GM10847 (cell line): Measurements from ENCODE around the gene CCDC90B.

Experiments
- POLR2A ChIP-seq: IDR thresholded peaks from 2 replicates; pipeline ENCODE4 v1.6.1; 2011; ENCODE audit not compliant: insufficient read length; ENCODE audit errors: extremely low read depth

CCDC90B gene, protein sequence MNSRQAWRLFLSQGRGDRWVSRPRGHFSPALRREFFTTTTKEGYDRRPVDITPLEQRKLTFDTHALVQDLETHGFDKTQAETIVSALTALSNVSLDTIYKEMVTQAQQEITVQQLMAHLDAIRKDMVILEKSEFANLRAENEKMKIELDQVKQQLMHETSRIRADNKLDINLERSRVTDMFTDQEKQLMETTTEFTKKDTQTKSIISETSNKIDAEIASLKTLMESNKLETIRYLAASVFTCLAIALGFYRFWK

DNA sequence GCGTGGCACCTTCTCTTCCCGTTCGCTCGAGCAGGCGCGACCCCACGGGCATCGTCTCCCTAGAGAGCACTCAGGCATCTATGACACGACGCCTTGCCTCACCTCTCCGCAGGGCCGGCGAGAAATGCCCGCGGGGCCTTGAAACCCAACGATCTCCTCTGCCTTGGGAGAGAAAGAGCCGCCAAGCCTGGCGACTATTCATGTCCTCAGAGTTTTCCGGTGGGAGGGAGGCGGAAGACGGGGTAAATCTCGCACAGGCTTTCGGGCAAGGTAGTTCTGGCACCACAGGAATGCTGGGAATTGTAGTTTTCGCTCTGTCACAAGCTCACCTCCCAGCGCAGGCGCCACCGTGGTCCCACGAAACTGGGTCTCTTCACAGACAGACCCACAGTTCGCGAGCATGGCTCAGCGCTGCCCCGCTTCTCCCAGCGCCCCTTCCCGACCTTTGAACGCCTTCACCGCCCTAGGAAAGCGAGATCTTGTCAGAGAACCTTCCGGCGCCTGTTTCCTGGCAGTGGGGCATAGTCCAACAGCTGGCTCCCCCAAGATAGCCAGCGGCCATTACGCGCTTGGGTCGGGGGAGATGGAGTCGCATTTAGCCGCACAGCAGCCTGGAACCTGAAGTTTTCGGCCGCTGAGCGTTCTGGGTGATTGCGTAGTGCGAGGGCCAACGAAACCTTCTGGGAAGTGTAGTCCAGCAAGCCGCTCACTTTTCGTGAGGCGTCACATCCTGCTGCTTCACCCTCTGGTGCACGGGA is at the start of gene CCDC90B:
Gene CCDC90B (minus strand): TSS at position 597 of the 758 bp plus-strand sequence. CDS start 395 bp downstream, at position 202.
- peak; percentile 84 for TF ChIP-seq POLR2A

DNA sequence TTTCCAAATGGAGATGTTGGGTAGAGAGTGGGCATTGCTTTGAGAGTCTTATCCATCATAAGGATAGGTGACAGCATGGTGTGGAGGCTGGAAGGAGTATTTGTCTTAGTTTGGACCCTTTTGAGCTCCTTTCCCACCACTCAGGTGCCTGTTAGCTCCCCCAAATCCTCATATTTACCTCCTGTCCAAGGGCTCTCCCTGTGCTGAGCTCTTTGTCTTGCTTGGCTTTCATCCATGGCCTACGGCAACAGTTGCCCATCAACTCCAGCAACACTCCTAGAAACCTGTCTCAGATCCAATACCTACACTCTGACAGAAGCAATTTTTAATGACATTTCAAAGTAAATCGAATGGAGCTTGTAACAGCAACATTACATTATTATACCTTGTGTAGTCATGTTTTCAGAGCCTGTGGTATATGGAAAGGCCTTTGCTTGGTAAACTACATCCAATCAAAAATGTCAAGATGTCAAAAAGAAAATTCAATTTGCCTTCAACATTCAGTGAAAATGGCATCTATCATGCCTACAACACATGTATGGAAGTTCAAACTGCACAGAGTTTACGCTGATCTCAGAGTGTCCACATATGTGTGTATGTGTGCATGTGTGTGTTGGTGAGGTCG is 49.4 kb upstream of the CCDC90B start:
- no peak for TF ChIP-seq POLR2A

DNA sequence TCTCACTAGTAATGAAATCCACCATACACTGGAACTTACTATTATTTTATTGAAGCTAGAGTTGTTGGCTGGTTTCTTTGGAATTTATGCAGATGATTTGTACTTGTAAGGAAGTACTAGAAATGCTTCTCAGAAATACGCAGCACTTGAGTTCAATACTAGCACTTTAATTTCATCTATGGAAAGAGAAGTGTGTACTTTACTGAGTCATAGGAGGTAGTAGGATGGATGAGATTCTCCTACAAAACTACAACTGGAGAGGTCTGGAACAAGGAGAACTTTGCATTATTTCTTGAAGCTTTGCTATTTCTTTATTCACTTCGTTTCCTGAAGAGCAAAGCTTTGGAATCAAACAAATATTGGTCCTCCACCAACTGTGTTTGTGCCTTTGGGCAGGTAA is 44.1 kb upstream of the CCDC90B start:
- no peak for TF ChIP-seq POLR2A

DNA sequence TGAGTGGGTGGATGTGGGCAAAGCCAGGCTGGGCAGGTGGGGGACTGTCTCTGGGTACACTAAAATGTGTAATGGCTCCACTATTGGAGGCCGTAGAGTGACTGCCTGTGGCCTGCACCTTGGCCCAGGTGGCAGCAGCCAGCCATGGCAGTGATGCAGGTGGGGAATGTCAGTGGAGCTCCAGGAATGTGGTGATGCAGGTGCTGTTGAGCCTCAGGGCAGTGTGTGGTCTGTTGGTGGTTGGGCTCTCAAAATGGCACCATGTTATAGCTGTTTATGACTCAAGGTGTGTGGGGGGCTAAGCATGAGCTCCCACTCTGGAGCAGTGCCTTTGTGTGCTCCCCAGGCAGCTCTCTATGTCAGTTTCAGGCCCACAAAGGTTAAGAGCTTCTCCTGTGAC is 40.2 kb upstream of the CCDC90B start:
- TF ChIP-seq POLR2A: no peak

DNA sequence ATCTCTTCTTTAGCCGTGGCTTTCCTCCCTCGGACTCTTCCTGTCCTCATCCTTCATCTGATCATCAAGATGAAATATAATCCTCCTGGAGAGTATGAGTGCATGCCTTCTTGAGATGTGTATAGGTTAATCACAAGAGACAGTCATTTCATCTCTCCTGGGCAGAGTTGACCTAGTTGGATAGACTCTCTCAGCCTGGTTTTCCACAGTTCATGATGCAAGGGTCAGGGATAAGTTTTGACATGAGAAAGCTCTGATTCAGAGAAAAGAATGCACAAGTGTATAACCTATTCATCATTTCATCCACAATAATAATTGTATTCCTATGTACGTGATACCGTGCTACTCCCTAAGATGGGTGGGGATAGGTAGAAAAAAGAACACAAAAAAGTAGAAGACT is 33.2 kb upstream of the CCDC90B start:
- TF ChIP-seq POLR2A: no peak

DNA sequence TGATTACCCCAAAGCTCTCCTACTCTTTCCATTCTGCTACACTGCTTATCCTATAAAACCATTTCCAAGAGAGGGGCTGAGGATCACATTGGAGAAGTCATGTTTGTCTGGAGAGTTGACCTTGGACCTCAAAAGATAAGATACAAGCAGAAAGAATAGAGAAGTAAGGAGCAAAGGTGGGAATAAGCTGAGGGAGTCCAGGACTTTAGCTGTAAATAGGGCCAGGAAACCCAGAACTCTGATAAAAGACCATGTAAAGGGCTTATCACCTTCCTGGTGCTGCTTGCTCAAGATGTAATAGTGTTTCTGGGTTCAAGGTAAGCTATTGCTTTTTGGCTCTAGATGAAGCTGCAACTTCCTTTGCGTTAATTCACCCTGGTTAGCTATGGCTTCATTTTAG is 32.8 kb upstream of the CCDC90B start:
- no peak for TF ChIP-seq POLR2A

DNA sequence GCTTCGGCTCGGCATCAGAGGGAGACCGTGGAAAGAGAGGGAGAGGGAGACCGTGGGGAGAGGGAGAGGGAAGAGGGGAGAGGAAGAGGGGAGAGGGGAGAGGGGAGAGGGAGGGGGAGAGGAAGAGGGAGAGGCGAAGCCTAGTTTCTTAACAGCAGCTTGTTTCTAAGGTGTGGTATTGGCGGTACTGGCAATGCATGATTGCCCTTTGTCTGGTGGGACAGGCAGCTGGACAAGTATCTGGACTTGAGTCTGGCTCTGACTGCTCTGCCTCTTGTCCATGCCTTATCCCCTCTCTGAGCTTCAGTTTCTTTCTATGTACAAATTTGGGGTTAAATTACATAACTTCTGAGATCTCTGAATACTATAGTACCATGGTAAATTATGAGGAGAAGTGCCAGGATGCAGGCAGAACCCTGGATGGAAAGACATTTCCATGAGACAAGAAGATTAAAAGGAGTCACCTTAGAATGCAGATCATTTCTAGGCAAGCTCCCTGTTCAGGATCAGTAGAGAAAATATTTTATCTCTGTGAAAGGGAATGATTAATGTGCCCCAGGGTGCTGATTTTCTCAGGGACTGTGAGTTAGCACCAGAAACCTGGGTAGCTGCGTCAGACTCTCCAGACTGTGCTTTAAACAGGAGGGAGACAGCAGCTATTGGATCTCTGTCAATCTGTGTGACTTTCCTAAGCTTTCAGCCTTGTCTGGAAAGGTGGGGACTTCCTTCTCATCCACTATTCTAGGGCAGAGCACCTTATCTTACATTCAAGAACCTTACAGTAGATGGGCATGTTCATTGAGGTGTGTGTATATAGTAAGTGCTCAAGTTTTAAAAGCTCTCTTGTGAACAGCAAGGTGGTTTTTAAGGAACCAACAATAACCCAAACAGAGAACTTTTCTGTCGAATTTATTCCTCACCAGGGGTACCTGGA is 31.9 kb upstream of the CCDC90B start:
- TF ChIP-seq POLR2A: no peak

DNA sequence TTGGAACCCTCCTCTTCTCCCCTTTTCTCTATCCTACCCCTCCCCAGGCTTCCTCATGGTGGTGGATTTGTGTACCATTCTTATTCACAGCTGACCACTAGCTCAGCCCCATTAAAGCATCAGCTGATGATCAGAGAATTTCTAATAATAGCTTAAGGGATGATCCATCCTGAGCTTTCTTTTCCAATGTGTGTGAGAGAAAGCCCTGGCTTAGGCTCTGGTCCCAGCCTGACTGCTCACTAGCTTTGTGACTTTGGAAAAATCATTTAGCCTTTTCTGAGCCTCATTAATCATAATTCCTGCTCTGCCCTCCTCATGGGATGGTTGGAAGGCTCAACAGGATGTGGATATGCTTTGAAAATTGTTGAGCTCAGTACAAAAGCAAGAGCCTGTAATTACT is 26.3 kb upstream of the CCDC90B start:
- TF ChIP-seq POLR2A: no peak

DNA sequence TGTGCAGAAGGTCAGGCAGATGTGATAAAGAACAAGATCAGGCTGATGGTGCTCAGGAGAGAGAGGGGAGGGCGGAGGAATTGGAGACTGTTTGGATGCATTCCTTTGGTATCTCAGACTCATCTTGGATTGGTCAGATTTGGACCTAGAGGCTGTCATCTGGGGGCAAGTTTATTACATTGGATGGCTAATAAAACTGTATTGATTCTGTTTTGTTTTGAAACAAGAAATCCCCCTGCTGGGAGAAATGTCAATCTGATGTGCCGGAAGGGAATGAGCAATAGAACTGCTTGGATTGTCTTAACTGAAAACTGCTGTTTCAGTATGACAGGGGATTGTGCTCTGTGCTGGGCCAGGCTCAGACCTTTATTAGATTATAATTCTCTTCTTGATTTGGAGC is 25.5 kb upstream of the CCDC90B start:
- no peak for TF ChIP-seq POLR2A

DNA sequence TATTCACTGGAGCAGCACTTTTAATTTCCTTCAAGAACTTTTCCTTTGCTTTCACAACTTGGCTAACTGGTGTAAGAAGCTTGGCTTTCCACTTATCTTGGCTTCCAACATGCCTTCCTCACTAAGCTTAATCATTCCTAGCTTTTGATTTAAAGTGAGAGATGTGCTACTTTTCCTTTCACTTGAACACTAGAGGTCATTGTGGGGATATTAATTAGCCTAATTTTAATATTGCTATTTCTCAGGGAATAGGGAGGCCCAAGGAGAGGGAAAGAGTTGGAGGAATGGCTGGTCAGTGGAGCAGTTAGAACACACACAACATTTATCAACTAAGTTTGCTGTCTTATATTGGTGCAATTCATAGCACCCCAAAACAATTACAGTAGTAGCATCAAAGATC is 24.6 kb upstream of the CCDC90B start:
- no peak for TF ChIP-seq POLR2A

DNA sequence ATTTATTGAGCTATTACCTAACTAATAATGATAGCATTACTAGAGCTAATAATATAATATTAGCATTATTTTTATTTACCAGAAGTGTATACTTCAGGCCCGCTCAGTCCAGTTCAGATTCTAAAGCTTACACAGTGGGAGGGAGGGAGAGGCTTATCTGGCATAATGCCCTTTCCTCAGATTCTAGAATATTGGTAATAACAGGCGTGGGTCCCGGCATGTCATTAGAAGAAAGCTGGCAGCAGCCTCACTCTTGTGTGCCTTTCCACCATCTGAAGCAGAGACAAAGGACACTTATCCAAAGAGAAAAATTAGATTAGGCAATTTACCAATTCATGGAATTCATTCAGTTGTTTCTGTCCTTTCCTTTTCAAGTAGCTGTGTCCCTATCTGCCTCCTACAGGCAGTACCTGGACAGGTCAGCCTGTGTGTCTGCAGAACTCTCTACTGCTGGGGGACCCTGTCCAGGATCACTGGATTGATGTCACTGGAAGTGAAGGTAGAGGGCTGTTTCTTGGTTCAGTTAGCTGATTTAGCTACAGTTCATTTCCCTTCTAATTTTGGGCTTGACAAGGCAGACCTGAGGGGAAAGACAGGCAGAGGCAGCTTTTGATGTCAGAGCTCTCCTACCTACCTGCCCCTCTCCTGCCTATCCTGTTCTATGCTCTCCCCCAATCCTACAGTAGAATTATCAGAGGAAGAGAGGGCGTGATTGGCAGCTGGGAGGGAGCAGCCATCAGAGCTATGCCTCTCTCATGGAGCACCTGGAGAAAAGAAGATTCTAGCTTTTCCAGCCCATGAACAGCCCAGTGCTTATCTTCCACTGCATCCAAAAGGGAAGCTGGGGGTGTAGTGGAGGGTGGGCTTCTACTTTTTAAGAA is 20.3 kb upstream of the CCDC90B start:
- no peak for TF ChIP-seq POLR2A

DNA sequence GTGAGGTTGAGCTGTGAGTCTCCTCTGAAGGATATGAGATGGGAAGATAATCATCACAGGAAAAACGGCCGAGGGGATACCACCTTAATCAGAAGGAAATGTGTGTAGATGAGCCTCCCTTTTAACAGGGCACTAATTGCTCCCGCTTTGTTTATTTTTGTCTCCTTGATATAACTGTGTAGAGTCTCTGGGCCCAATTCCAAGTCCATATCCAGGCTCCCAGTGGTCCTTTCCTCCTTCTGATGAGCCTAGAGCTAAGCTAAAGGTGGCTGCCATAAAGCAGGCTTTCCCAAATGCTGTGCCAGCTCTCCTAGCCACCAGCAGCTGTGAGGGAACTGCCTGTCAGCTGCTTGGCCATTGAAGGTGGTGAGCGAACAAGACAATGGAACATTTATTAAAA is 17.1 kb upstream of the CCDC90B start:
- TF ChIP-seq POLR2A: no peak

DNA sequence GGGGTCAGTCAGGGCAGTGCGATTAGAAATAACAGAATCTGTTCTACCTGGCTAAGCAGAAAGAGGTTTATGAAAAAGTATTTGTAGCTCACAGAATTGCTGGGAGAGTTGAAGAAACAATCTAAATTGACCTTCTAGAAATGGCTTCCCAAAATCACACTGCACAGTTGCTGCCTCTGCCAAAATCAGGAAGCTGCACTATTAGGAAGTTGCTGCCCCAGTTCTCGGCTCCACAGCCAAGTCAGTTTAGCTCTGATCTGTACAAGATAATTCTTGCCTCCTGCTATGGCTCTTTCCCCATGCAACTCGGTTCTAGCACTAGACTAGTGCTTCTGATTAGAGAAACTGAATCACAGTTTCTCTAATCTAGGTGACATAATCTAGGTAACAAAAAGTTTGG is 16.0 kb upstream of the CCDC90B start:
- TF ChIP-seq POLR2A: no peak

DNA sequence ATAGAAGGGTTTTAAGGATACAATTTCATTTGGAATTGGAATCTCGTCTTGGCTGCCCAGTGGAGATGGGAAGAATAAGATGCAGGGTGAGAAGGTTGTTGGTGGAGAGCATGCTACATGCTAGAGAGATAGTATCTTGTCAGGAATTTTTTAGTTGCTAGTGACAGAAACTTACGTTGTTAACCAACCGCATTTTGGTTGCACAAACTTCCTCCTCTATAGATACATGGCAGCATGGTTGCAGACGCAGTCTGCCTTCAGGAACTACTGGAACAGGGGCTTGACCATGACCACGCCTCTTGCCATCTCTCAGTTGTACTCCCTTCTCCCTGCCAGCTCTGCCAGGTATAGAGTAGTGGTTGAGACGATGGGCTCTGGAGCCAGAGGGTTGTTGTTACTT is 13.5 kb upstream of the CCDC90B start:
- no peak for TF ChIP-seq POLR2A
